Erythroblast (primary cell): ENCODE data around the gene ACP1.

Experiments used
- GATA1 ChIP-seq: IDR thresholded peaks from 2 replicates; pipeline ENCODE4 v1.6.1; 2011; ENCODE audit warnings: low read depth, mild to moderate bottlenecking, control low read depth, low read length, moderate library complexity
- POLR2A ChIP-seq: IDR thresholded peaks from 2 replicates; pipeline ENCODE4 v1.6.1; 2011; ENCODE audit warnings: mild to moderate bottlenecking, low read length

GRCh38 chr2:317501-318424, 53.0 kb downstream of the ACP1 start:
- no peak for TF ChIP-seq POLR2A
- TF ChIP-seq GATA1, result no peak
